GM10248 (cell line): ENCODE results near the gene TOR2A.

Source experiments
- CTCF ChIA-PET: fragments of 300-600 bp; sonication (Branson Sonifier 250); formaldehyde crosslinking; extraction: SDS; loops from one replicate; lab custom pipeline; 2021; ENCODE audit warnings: antibody characterized with exemption; lab: Yijun Ruan, JAX
- POLR2A ChIA-PET: fragments of 350-650 bp; sonication (Branson Sonifier 250); formaldehyde crosslinking; extraction: SDS; loops from one replicate; lab custom pipeline; 2020; ENCODE audit warnings: antibody characterized with exemption; lab: Yijun Ruan, JAX
- DNase-seq: peaks from one replicate; pipeline ENCODE4 v3.0.0; 2012; ENCODE audit errors: extremely low spot score
- CTCF ChIP-seq: IDR thresholded peaks from 2 replicates; pipeline ENCODE4 v1.5.1; 2012; ENCODE audit warnings: mild to moderate bottlenecking, low read depth; ENCODE audit errors: extremely low read depth, missing control alignments, control extremely low read depth

The TOR2A gene

GRCh38 chr9:127773981-127774380 lies 38.9 kb upstream of the TOR2A start:
- ChIA-PET POLR2A (no interaction called here), CTCF (interaction anchor here (1.4 to 7.6 kb wide), 4 partner anchors 8 to 96 kb away, joined by 3 to 41 read pairs (median 6); partner anchors contain the start of genes CDK9 and TOR2A)
- no peak for TF ChIP-seq CTCF
- no peak for DNase-seq

GRCh38 chr9:127773272-127773671 lies 38.2 kb upstream of the TOR2A start:
- TF ChIP-seq CTCF = no peak
- ChIA-PET POLR2A (no interaction called here), CTCF (interaction anchor here (1.2 to 7.6 kb wide), 5 partner anchors 9 to 148 kb away, joined by 3 to 41 read pairs (median 6); partner anchors contain the start of genes CDK9 and TOR2A)
- DNase-seq = no peak

- POLR2A ChIA-PET = no interaction called here
- DNase-seq = no peak
- CTCF ChIA-PET = interaction anchor here (1.2 to 7.6 kb wide), 6 partner anchors 9 to 149 kb away, joined by 3 to 41 read pairs (median 7); partner anchors contain the start of genes CDK9 and TOR2A
- no peak for TF ChIP-seq CTCF
These were observed 37.5 kb upstream of the TOR2A start for GRCh38 chr9:127772603-127773002.

GRCh38 chr9:127771570-127772189 lies 36.6 kb upstream of the TOR2A start:
- DNase-seq = no peak
- CTCF ChIA-PET = interaction anchor here (1.0 to 7.6 kb wide), 10 partner anchors 8 to 149 kb away, joined by 3 to 41 read pairs (median 8); partner anchors contain the start of genes CDK9 and TOR2A
- TF ChIP-seq CTCF = no peak
- POLR2A ChIA-PET = interaction anchor here (0.6 to 1.2 kb wide), 5 partner anchors 14 to 321 kb away, joined by 3 to 7 read pairs (median 3); partner anchors contain the start of genes LRSAM1, RPL12, ST6GALNAC4 and TOR2A

- peak; percentile 97 for DNase-seq
- ChIA-PET POLR2A (interaction anchor here (0.6 to 1.2 kb wide), 5 partner anchors 14 to 320 kb away, joined by 3 to 7 read pairs (median 3); partner anchors contain the start of genes LRSAM1, RPL12, ST6GALNAC4 and TOR2A), CTCF (interaction anchor here (1.0 to 7.6 kb wide), 8 partner anchors 10 to 150 kb away, joined by 3 to 41 read pairs (median 8); partner anchors contain the start of genes CDK9 and TOR2A)
- TF ChIP-seq CTCF = no peak
These were observed 35.9 kb upstream of the TOR2A start for GRCh38 chr9:127770905-127771569.

- POLR2A ChIA-PET = interaction anchor here (0.8 to 1.2 kb wide), 4 partner anchors 15 to 319 kb away, joined by 3 to 7 read pairs (median 4); partner anchors contain the start of genes LRSAM1, RPL12, ST6GALNAC4 and TOR2A
- CTCF ChIA-PET = interaction anchor here (0.7 to 7.6 kb wide), 12 partner anchors 9 to 151 kb away, joined by 3 to 41 read pairs (median 6); partner anchors contain the start of genes CDK9 and TOR2A
- DNase-seq = no peak
- TF ChIP-seq CTCF = no peak
These were observed 35.5 kb upstream of the TOR2A start for GRCh38 chr9:127770583-127770904.
